ENCODE results near the gene ANKK1. TPM values are rescaled to one million over a fixed set of nuclear protein-coding genes. Genes with fewer than 3 reads are reported as not detected.

ANKK1 gene
- total RNA-seq, 1 experiment from 2014 or later = 0.67 TPM

DNA sequence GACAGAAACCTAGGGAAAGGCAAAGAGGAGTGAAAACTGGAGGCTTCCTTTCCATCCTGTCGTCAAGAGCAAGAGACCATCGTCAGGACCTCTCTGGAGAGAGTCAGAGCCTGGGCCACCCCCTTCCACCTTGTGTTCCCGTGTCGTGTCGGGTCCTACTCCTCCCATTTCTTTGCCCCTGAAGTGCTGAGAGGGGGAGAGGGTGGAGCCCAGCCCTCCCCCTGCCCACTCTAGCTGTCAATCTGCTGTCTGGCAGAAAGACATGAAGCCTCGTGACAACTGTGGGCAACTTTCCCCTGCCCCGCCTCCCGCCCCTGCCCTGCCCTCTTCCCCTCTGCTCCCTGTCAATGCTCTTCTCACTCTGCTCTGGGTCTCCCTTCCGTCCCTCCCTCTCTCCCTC is 20.6 kb downstream of the ANKK1 start:
- Histone ChIP-seq H3K9ac (ENCODE audit: low read length) (no peak overlapping the region), H3K4me1 (ENCODE audit: low read length) (peaks cover 5% of the 10 kb centered on the region; the same call in 1 of the 2 replicates), H3K4me3 (ENCODE audit: low read length) (no peak overlapping the region), H3K4me2 (ENCODE audit: low read depth, low read length, poor library complexity, severe bottlenecking) (no peak overlapping the region), H2AFZ (ENCODE audit: low read length) (no peak overlapping the region), H3K36me3 (ENCODE audit: insufficient read depth, low read length) (no peaks in the 10 kb centered on the region), H3K27me3 (ENCODE audit: low read length) (no peaks in the 10 kb centered on the region), H3K27ac (ENCODE audit: low read length) (no peak overlapping the region), H4K20me1 (ENCODE audit: insufficient read depth, low read depth, low read length) (no peaks in the 10 kb centered on the region), H3K9me2 (replicated peaks; ENCODE audit: insufficient read depth, low read length) (no peaks in the 10 kb centered on the region), H3K9me3 (ENCODE audit: low read length) (no peaks in the 10 kb centered on the region), H3K79me2 (ENCODE audit: low read length) (no peaks in the 10 kb centered on the region)
- no peak for DNase-seq

- H3K4me2 ChIP-seq (ENCODE audit: low read depth, low read length, poor library complexity, severe bottlenecking) = no peak overlapping the region
- no peaks in the 10 kb centered on the region for H3K9me2 ChIP-seq (replicated peaks; ENCODE audit: insufficient read depth, low read length)
- H3K27ac ChIP-seq (ENCODE audit: low read length) = no peak overlapping the region
- H3K36me3 ChIP-seq (ENCODE audit: insufficient read depth, low read length) = no peaks in the 10 kb centered on the region
- H3K27me3 ChIP-seq (ENCODE audit: low read length) = no peaks in the 10 kb centered on the region
- no peak overlapping the region for H3K9ac ChIP-seq (ENCODE audit: low read length)
- H3K79me2 ChIP-seq (ENCODE audit: low read length) = no peaks in the 10 kb centered on the region
- no peak overlapping the region for H3K4me3 ChIP-seq (ENCODE audit: low read length)
- no peak overlapping the region for H2AFZ ChIP-seq (ENCODE audit: low read length)
- H3K4me1 ChIP-seq (ENCODE audit: low read length) = peaks cover 5% of the 10 kb centered on the region; the same call in 1 of the 2 replicates
- no peaks in the 10 kb centered on the region for H3K9me3 ChIP-seq (ENCODE audit: low read length)
- H4K20me1 ChIP-seq (ENCODE audit: insufficient read depth, low read depth, low read length) = no peaks in the 10 kb centered on the region
- no peak for DNase-seq
Measured at GRCh38 chr11:113408887-113409286, 21.3 kb downstream of the ANKK1 start.

GRCh38 chr11:113409526-113409925 is 21.9 kb downstream of the ANKK1 start:
- H3K36me3 ChIP-seq (ENCODE audit: insufficient read depth, low read length) = no peaks in the 10 kb centered on the region
- no peaks in the 10 kb centered on the region for H4K20me1 ChIP-seq (ENCODE audit: insufficient read depth, low read depth, low read length)
- no peaks in the 10 kb centered on the region for H3K79me2 ChIP-seq (ENCODE audit: low read length)
- H3K9ac ChIP-seq (ENCODE audit: low read length) = no peak overlapping the region
- no peaks in the 10 kb centered on the region for H3K27me3 ChIP-seq (ENCODE audit: low read length)
- H2AFZ ChIP-seq (ENCODE audit: low read length) = no peak overlapping the region
- H3K4me3 ChIP-seq (ENCODE audit: low read length) = no peak overlapping the region
- no peaks in the 10 kb centered on the region for H3K9me2 ChIP-seq (replicated peaks; ENCODE audit: insufficient read depth, low read length)
- DNase-seq = no peak
- H3K4me2 ChIP-seq (ENCODE audit: low read depth, low read length, poor library complexity, severe bottlenecking) = no peak overlapping the region
- no peaks in the 10 kb centered on the region for H3K9me3 ChIP-seq (ENCODE audit: low read length)
- H3K27ac ChIP-seq (ENCODE audit: low read length) = no peak overlapping the region
- peaks cover 5% of the 10 kb centered on the region; the same call in 1 of the 2 replicates for H3K4me1 ChIP-seq (ENCODE audit: low read length)

DNA sequence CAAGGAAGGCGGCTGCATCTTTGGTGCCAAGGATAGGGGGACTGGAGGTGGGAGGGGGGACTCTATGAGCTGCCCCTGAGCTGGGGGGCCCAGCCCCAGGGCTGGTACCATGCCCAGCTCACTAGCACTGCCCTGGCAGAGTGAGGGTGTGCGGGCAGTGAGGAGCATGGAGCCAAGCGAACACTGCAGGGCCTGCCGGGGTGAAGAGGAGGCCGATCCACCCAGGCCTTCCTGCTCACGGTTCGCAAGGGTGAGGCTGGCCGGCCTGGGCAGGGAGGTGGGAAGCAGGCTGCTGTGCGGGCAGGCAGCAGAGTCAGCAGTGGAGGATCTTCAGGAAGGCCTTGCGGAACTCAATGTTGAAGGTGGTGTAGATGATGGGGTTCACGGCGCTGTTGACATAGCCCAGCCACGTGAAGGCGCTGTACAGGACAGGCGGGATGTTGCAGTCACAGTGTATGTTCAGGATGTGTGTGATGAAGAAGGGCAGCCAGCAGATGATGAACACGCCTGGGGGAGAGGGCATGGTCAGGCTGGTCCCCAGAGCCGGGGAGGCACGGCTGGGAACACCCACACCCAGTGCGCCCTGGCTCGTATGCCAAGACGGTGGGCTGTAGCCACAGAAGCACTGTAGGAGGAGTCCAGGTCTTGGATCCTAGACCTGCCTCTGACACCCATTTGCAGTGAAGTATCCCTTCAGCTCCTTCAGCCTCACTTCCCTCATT is 23.0 kb downstream of the ANKK1 start:
- H3K4me1 ChIP-seq (ENCODE audit: low read length) = peaks cover 5% of the 10 kb centered on the region; the same call in 1 of the 2 replicates
- no peaks in the 10 kb centered on the region for H4K20me1 ChIP-seq (ENCODE audit: insufficient read depth, low read depth, low read length)
- H2AFZ ChIP-seq (ENCODE audit: low read length) = no peak overlapping the region
- H3K9me2 ChIP-seq (replicated peaks; ENCODE audit: insufficient read depth, low read length) = no peaks in the 10 kb centered on the region
- no peaks in the 10 kb centered on the region for H3K27me3 ChIP-seq (ENCODE audit: low read length)
- H3K4me2 ChIP-seq (ENCODE audit: low read depth, low read length, poor library complexity, severe bottlenecking) = no peak overlapping the region
- H3K79me2 ChIP-seq (ENCODE audit: low read length) = no peaks in the 10 kb centered on the region
- no peak overlapping the region for H3K27ac ChIP-seq (ENCODE audit: low read length)
- H3K9ac ChIP-seq (ENCODE audit: low read length) = no peak overlapping the region
- H3K4me3 ChIP-seq (ENCODE audit: low read length) = no peak overlapping the region
- DNase-seq = no peak
- H3K36me3 ChIP-seq (ENCODE audit: insufficient read depth, low read length) = no peaks in the 10 kb centered on the region
- no peaks in the 10 kb centered on the region for H3K9me3 ChIP-seq (ENCODE audit: low read length)

- Histone ChIP-seq H3K4me2 (ENCODE audit: low read depth, low read length, poor library complexity, severe bottlenecking) (no peak overlapping the region), H3K4me3 (ENCODE audit: low read length) (no peak overlapping the region), H3K27ac (ENCODE audit: low read length) (no peak overlapping the region), H3K9me3 (ENCODE audit: low read length) (no peaks in the 10 kb centered on the region), H3K79me2 (ENCODE audit: low read length) (no peaks in the 10 kb centered on the region), H2AFZ (ENCODE audit: low read length) (no peak overlapping the region), H3K9me2 (replicated peaks; ENCODE audit: insufficient read depth, low read length) (no peaks in the 10 kb centered on the region), H4K20me1 (ENCODE audit: insufficient read depth, low read depth, low read length) (no peaks in the 10 kb centered on the region), H3K4me1 (ENCODE audit: low read length) (peaks cover 5% of the 10 kb centered on the region; the same call in 1 of the 2 replicates), H3K36me3 (ENCODE audit: insufficient read depth, low read length) (no peaks in the 10 kb centered on the region), H3K27me3 (ENCODE audit: low read length) (no peaks in the 10 kb centered on the region), H3K9ac (ENCODE audit: low read length) (no peak overlapping the region)
- DNase-seq = no peak
Measured at GRCh38 chr11:113411536-113411935, 24.0 kb downstream of the ANKK1 start.

- no peak overlapping the region for H3K4me2 ChIP-seq (ENCODE audit: low read depth, low read length, poor library complexity, severe bottlenecking)
- H4K20me1 ChIP-seq (ENCODE audit: insufficient read depth, low read depth, low read length) = no peaks in the 10 kb centered on the region
- H3K79me2 ChIP-seq (ENCODE audit: low read length) = no peaks in the 10 kb centered on the region
- H3K27ac ChIP-seq (ENCODE audit: low read length) = no peak overlapping the region
- H3K9ac ChIP-seq (ENCODE audit: low read length) = no peak overlapping the region
- no peaks in the 10 kb centered on the region for H3K9me3 ChIP-seq (ENCODE audit: low read length)
- DNase-seq = no peak
- no peaks in the 10 kb centered on the region for H3K36me3 ChIP-seq (ENCODE audit: insufficient read depth, low read length)
- H3K4me1 ChIP-seq (ENCODE audit: low read length) = peaks cover 5% of the 10 kb centered on the region; the same call in 1 of the 2 replicates
- no peaks in the 10 kb centered on the region for H3K27me3 ChIP-seq (ENCODE audit: low read length)
- no peak overlapping the region for H3K4me3 ChIP-seq (ENCODE audit: low read length)
- H2AFZ ChIP-seq (ENCODE audit: low read length) = no peak overlapping the region
- no peaks in the 10 kb centered on the region for H3K9me2 ChIP-seq (replicated peaks; ENCODE audit: insufficient read depth, low read length)
Measured at GRCh38 chr11:113412675-113413074, 25.1 kb downstream of the ANKK1 start.

DNA sequence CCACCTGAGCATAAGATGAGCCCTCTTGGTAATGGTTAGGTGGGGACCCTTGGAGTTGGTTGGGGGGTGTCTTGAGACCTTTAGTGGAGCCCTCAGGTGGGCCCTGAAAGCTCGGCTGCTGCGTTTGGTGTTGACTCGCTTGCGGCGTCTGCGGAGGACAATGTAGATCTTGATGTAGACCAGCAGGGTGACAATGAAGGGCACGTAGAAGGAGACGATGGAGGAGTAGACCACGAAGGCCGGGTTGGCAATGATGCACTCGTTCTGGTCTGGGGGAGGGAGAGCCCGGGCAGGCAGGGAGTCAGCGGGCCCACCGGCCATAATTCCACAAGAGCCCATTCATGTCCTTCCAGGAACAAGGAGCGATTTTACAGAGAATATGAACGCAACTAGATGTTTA is 27.8 kb downstream of the ANKK1 start:
- H3K4me1 ChIP-seq (ENCODE audit: low read length) = no peaks in the 10 kb centered on the region
- no peaks in the 10 kb centered on the region for H3K27me3 ChIP-seq (ENCODE audit: low read length)
- H3K9me3 ChIP-seq (ENCODE audit: low read length) = no peaks in the 10 kb centered on the region
- no peak overlapping the region for H3K27ac ChIP-seq (ENCODE audit: low read length)
- H3K9me2 ChIP-seq (replicated peaks; ENCODE audit: insufficient read depth, low read length) = no peaks in the 10 kb centered on the region
- no peaks in the 10 kb centered on the region for H4K20me1 ChIP-seq (ENCODE audit: insufficient read depth, low read depth, low read length)
- no peak overlapping the region for H3K4me3 ChIP-seq (ENCODE audit: low read length)
- H3K36me3 ChIP-seq (ENCODE audit: insufficient read depth, low read length) = no peaks in the 10 kb centered on the region
- H2AFZ ChIP-seq (ENCODE audit: low read length) = no peak overlapping the region
- no peaks in the 10 kb centered on the region for H3K79me2 ChIP-seq (ENCODE audit: low read length)
- H3K4me2 ChIP-seq (ENCODE audit: low read depth, low read length, poor library complexity, severe bottlenecking) = no peak overlapping the region
- no peak for DNase-seq
- H3K9ac ChIP-seq (ENCODE audit: low read length) = no peak overlapping the region

- no peak overlapping the region for H3K4me2 ChIP-seq (ENCODE audit: low read depth, low read length, poor library complexity, severe bottlenecking)
- no peak for DNase-seq
- no peaks in the 10 kb centered on the region for H3K4me1 ChIP-seq (ENCODE audit: low read length)
- H3K27ac ChIP-seq (ENCODE audit: low read length) = no peak overlapping the region
- no peaks in the 10 kb centered on the region for H3K27me3 ChIP-seq (ENCODE audit: low read length)
- no peak overlapping the region for H2AFZ ChIP-seq (ENCODE audit: low read length)
- H3K9me2 ChIP-seq (replicated peaks; ENCODE audit: insufficient read depth, low read length) = no peaks in the 10 kb centered on the region
- no peaks in the 10 kb centered on the region for H4K20me1 ChIP-seq (ENCODE audit: insufficient read depth, low read depth, low read length)
- no peak overlapping the region for H3K9ac ChIP-seq (ENCODE audit: low read length)
- no peaks in the 10 kb centered on the region for H3K36me3 ChIP-seq (ENCODE audit: insufficient read depth, low read length)
- no peak overlapping the region for H3K4me3 ChIP-seq (ENCODE audit: low read length)
- H3K79me2 ChIP-seq (ENCODE audit: low read length) = no peaks in the 10 kb centered on the region
- no peaks in the 10 kb centered on the region for H3K9me3 ChIP-seq (ENCODE audit: low read length)
Measured at GRCh38 chr11:113417428-113417827, 29.8 kb downstream of the ANKK1 start.

Data from Karpas-422 (cell line).